SK-N-DZ (cell line): ENCODE measurements around the gene SCYL1.

Source experiments
- DNase-seq: peaks from one replicate; pipeline ENCODE4 v3.0.0-alpha.2; 2015; ENCODE audit warnings: low spot score

The SCYL1 gene

GRCh38 chr11:65565624-65566453 lies 41.0 kb downstream of the SCYL1 start:
- DNase-seq: no peak

GRCh38 chr11:65569164-65569972 lies 44.5 kb downstream of the SCYL1 start:
- DNase-seq: no peak

- DNase-seq: peak; percentile 98
These were observed 45.4 kb downstream of the SCYL1 start, which contains the start of gene ZNRD2 for GRCh38 chr11:65569973-65570918. Gene ZNRD2, plus strand, starts transcription at chr11:65570477. Its CDS starts 15 bp downstream, at chr11:65570492.

DNA sequence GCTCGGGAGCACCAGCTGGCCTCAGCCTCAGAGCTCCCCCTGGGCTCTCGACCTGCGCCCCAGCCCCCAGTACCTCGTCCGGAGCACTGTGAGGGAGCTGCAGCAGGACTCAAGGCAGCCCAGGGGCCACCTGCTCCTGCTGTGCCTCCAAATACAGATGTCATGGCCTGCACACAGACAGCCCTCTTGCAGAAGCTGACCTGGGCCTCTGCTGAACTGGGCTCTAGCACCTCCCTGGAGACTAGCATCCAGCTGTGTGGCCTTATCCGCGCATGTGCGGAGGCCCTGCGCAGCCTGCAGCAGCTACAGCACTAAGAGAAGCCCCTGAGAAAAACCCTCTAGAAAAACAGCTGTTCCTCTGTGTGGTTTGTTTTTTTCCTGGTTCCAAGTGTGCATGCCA lies 46.5 kb downstream of the SCYL1 start:
- DNase-seq: no peak

GRCh38 chr11:65571940-65572339 lies 47.1 kb downstream of the SCYL1 start:
- DNase-seq: peak; percentile 68

GRCh38 chr11:65572356-65573051 lies 47.6 kb downstream of the SCYL1 start, which contains the start of gene FAM89B:
Gene FAM89B, plus strand, starts transcription at chr11:65572538. Its CDS starts 132 bp downstream, at chr11:65572670.
- peak; percentile 88 for DNase-seq

DNA sequence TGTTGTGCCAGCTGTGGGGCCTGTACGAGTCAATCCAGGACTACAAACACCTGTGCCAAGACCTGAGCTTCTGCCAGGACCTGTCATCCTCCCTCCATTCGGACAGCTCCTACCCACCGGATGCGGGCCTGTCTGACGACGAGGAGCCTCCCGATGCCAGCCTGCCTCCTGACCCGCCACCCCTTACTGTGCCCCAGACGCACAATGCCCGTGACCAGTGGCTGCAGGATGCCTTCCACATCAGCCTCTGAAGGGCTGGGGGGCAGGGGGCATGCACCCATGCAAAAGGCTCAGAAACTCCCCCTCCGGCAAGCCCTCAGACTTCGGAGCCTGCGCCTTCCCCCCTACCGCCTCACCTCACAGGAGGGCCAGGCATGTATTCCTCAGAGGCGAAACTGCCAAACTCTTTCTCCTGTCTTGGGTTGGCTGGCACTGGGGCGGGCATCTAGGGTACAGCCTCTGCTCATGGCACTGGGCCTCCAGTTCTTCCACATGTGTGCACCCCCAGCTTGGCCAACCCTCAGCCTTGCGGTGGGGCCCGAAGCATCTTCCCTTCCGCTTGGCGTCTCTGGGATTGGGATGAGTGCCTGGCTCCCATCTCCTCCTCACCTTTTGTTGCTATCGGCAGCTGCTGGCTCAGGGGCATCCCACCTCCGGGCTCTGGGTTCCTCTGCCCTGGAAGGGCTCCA lies 48.7 kb downstream of the SCYL1 start:
- no peak for DNase-seq

DNA sequence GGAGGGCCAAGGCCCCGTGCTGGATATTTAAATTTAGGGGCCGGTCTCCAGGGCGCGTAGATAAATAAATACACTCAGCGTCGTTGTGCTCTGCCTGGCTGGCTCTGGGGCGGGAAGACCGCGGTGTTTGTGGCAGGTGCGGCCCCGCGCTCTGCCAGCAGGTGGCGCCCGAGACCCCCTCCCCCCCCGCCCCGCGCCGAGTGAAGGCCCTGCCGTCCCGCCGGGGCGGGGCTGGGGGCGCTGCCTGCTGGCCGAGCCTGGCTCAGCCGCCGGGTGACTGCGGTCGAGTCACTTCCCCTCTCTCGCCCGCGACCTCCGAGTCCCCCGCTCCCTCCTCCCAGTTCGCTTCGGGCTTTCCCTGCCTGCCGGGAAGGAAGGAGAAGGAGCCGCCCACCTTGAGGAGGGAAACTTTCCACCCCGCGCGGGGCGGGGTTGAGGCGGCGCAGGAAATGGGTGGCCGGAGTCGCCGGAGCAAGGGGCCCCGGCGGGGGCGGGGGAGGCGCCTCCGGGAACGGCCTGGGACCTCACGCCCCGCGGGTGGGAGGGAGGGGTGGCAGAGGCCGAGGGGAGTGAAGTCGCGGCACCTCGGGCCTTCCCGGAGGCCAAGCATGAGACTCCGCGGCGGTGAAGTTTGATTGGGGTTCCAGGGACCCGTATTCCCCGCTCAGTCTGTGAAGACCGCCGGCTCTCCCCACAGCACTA lies 49.4 kb downstream of the SCYL1 start:
- DNase-seq: peak; percentile 79

DNA sequence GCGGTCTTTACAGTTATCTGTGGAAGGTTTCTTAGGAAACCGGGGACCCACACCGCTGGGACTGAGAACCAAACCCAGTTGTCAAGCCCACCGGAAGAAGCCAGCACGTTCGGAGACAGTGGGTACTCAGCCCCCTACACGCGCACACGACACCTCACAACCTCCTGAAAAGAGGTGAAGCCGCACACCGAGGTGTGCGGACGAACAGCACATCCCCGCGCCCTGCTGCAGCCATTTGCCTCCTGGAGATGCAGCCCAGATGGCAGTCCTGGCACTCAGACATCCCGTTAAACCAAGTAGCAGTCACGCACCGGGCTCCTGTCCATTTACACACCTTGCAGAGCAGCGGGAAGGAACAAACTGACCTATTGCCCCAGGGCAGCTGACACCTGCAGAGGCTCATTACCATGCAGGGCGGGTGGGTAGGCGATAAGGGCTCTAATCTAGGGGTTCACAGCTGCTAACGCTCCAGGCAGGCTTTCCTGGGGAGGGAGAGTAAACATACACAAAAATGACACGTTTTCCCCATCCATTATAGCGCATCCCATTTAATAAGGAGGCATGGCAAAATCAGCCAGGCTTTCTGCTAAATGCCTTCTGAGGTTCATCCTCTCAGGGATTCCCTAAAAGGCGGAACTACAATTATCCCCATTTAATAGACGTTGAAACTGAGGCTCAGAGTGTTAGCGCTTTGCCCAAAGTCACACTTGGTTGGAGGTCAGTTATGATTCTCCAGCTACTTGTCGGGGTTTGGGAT lies 50.1 kb downstream of the SCYL1 start:
- no peak for DNase-seq

DNA sequence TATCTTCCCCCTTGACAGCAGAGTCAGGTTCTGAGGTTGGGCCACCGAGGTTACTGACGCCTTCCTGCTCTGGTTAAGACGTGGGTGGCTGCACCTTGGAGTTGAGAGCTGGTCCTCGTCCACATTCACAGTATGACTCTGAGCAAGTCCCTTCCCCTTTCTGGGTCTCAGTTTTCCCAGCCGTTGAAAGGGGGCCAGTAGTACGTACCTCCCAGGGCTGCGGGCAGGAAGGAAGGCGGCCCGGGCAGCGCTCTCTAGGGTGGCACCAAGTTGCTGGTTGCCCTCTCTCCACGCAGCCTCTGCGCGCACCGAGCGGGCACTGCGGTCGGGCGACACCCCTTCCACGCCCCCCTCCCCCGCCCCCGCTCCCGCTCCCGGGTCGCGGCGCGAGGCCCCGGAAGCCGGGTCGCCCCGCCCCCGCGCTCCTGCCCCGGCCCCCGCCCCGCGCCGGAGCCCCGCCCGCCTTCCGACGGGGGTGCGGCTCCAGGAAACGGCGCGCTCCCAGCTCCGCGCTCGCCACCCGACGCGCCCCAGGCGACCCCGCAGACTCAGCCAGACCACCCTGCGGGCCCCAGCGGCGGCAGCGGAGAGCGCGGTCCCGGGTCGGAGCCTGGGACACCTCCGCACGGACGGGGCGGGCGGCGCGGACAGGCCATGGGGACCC lies 50.8 kb downstream of the SCYL1 start, which contains the start of gene EHBP1L1:
TSS of gene EHBP1L1 (plus strand) at position 486 of the 664 bp plus-strand sequence. CDS start 250 bp downstream, outside the sequence.
- no peak for DNase-seq

DNA sequence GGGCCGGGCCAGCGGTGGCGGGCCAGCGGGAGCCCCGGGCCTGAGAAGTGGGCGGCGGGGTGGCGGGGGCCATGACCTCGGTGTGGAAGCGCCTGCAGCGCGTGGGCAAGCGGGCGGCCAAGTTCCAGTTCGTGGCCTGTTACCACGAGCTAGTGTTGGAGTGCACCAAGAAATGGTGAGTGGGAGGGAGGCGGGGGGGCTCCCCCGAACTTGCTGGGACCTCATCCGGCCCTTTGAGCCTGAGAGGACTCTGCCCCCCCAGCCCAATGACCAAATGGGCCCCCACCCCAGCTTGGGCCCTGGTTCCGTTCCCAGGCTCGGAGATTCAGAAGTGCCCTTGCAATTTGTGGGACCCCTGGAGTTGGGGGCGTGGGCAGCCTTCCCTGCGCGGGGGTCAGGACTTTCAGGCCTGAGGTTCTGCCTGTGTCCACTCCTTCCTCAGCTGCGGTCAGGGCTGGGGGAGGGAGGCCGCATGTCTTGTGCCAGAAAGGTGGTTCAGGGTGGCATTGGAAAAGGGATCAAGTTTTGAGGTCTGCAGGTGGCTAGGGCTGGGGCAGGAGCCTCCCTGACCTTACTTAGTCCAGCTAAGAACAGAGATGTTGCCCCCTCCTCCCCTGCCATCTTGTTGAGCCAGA lies 51.5 kb downstream of the SCYL1 start:
- no peak for DNase-seq

DNA sequence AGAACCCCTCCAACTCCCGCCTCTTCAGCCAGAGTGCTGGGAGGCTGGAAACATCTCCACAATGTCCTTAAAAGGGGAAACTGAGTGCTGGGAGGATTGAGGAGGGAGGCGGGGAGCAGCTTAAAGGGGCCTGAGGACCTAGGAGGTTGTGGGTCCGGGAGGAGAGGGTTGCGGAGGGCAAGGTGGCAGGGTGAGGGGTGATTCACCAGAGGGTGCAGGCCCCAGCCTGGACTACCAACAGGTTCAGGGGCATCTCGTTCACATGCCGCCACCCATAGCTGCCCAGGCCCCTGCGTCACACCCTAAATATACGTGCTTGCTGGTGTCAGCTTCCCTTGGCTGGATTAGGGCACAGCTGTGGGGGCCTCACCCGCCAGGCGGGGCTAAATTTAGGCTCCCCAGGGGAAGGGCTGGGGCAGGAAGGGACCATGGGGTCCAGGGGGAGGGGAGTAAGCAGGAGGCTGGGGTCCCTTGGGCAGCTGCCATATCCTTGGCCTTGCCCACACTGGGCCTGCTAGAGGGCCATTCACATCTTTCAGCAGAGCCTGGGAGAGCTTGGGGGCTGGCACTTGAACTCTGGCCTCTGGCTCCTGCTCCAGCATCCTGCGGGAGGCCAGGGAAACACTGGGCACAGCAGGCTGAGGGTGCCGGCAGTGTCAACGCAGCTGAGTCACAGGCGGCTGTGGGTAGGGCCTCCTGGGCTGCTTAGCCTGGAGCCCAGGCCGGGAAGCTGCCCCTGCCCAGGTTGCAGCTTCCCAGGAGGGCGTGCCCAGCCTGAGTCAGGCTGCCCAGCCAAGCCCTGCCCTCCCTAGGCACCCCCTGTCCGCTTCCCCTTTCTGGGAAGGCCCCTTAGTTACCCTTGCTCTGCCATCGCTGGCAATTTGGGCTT lies 52.2 kb downstream of the SCYL1 start:
- DNase-seq: no peak

- DNase-seq: no peak
These were observed 52.9 kb downstream of the SCYL1 start for GRCh38 chr11:65577756-65578109.

GRCh38 chr11:65578134-65578533 lies 53.3 kb downstream of the SCYL1 start:
- DNase-seq: no peak

- DNase-seq: no peak
These were observed 53.8 kb downstream of the SCYL1 start for GRCh38 chr11:65578667-65579066.

DNA sequence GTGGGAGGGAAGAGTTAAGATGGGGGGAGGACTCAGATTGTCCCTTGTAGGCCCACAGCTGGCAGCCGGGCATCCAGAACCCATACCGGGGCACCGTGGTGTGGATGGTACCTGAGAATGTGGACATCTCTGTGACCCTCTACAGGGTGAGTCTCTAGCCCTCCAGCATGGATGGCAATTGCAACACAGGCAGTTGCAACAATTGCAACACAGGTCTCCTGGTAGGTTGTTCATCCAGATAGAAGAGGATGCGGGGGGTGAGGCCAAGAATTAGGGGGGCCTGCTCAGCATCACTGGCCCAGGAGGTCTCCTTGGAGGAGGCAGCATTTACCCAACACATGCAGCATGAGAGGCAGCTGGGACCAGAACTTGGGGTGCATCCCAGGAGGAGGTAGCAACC lies 54.4 kb downstream of the SCYL1 start:
- DNase-seq: no peak
